ENCODE results near the gene UBAP1L.

DNA sequence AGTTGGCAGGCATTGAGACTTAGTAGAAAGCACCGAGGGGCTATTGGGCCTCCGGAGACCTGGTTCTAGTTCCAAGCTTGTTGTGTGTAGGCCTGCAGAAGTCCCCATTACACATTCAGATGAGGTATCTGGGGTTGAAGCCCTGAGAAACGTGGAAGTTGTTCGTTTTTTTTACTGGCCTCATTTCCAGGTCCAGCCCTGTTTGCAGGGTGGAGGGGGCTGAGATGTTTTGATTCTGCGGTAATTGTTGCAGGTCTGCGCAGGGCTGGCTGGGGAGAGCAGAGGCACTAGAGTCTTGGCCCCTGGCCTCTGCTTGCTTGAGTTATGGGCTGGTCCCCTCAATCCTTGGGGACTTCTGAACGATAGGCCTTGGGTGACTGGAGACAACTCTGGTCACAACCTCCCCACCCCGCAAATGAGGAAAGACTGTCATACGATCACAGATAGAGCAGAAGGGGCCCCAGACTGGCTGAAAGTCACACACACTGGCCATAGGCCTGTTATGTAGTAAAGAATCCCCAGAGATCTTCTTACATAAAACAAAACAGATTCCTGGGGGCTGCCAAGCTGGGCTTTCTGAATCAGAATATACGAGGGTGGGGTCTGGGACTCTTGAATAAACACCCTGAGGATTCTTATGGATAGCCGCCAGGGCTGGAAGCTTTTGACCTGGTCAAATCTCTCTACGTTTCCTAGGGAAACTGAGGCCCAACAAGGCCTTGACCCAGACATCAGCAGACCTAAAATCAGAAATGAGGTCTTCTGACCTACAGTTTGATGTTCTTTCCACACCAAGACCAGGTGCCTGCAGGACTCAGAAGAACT lies 22.8 kb downstream of the UBAP1L start:
- TF ChIP-seq, protein P1, sequence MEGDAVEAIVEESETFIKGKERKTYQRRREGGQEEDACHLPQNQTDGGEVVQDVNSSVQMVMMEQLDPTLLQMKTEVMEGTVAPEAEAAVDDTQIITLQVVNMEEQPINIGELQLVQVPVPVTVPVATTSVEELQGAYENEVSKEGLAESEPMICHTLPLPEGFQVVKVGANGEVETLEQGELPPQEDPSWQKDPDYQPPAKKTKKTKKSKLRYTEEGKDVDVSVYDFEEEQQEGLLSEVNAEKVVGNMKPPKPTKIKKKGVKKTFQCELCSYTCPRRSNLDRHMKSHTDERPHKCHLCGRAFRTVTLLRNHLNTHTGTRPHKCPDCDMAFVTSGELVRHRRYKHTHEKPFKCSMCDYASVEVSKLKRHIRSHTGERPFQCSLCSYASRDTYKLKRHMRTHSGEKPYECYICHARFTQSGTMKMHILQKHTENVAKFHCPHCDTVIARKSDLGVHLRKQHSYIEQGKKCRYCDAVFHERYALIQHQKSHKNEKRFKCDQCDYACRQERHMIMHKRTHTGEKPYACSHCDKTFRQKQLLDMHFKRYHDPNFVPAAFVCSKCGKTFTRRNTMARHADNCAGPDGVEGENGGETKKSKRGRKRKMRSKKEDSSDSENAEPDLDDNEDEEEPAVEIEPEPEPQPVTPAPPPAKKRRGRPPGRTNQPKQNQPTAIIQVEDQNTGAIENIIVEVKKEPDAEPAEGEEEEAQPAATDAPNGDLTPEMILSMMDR (IDR thresholded peaks at IDR 0.05) = no peak
- TF ChIP-seq POLR2AphosphoS5 (IDR thresholded peaks at IDR 0.05; ENCODE audit: low read depth, low read length) (no peak), SIN3A (IDR thresholded peaks at IDR 0.05; ENCODE audit: borderline replicate concordance, insufficient read depth, low read depth, low read length) (no peak), TCF7L2 (IDR thresholded peaks at IDR 0.05; ENCODE audit: low read depth, low read length) (no peak)
- TF ChIP-seq, protein P2, sequence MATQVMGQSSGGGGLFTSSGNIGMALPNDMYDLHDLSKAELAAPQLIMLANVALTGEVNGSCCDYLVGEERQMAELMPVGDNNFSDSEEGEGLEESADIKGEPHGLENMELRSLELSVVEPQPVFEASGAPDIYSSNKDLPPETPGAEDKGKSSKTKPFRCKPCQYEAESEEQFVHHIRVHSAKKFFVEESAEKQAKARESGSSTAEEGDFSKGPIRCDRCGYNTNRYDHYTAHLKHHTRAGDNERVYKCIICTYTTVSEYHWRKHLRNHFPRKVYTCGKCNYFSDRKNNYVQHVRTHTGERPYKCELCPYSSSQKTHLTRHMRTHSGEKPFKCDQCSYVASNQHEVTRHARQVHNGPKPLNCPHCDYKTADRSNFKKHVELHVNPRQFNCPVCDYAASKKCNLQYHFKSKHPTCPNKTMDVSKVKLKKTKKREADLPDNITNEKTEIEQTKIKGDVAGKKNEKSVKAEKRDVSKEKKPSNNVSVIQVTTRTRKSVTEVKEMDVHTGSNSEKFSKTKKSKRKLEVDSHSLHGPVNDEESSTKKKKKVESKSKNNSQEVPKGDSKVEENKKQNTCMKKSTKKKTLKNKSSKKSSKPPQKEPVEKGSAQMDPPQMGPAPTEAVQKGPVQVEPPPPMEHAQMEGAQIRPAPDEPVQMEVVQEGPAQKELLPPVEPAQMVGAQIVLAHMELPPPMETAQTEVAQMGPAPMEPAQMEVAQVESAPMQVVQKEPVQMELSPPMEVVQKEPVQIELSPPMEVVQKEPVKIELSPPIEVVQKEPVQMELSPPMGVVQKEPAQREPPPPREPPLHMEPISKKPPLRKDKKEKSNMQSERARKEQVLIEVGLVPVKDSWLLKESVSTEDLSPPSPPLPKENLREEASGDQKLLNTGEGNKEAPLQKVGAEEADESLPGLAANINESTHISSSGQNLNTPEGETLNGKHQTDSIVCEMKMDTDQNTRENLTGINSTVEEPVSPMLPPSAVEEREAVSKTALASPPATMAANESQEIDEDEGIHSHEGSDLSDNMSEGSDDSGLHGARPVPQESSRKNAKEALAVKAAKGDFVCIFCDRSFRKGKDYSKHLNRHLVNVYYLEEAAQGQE (IDR thresholded peaks at IDR 0.05; ENCODE audit: insufficient read depth in 1 of 2, low read depth in 2 of 2, low read length in 1 of 2) = no peak

Data from Panc1 (cell line).